ENCODE results near the gene IQGAP1.

- TF ChIP-seq CTCF (IDR thresholded peaks at IDR 0.05) (no peak), POLR2A (IDR thresholded peaks at IDR 0.05) (no peak)
Measured at GRCh38 chr15:90419738-90420406, 31.8 kb downstream of the IQGAP1 start.

All from Peyer's patch (tissue), 4 donors.